Esophagus muscularis mucosa (tissue), 3 donors: ENCODE measurements around the gene ASAP2.

Experiments
- POLR2A ChIP-seq: fragments of 450-650 bp; IDR thresholded peaks from one replicate; pipeline ENCODE4 v1.6.1; 2017; ENCODE audit warnings: antibody characterized with exemption, moderate library complexity, mild to moderate bottlenecking, low read depth
- POLR2AphosphoS5 ChIP-seq, 2 donors: sonication (generic); formaldehyde crosslinking; IDR thresholded peaks; one replicate each; pipeline ENCODE4 v1.6.1; 2017; ENCODE audit warnings: antibody characterized with exemption in 2 of 2
- TF ChIP-seq, protein P1 (sequence below), 3 experiments: fragments of 200-600 bp in 2 of 3; fragments of 450-650 bp in 1 of 3; sonication (generic) in 2 of 3; IDR thresholded peaks; one replicate each; pipeline ENCODE4 v1.5.1; 2017 to 2019; ENCODE audit warnings: antibody characterized with exemption in 3 of 3, mild to moderate bottlenecking in 2 of 3, moderate library complexity in 1 of 3

DNA sequence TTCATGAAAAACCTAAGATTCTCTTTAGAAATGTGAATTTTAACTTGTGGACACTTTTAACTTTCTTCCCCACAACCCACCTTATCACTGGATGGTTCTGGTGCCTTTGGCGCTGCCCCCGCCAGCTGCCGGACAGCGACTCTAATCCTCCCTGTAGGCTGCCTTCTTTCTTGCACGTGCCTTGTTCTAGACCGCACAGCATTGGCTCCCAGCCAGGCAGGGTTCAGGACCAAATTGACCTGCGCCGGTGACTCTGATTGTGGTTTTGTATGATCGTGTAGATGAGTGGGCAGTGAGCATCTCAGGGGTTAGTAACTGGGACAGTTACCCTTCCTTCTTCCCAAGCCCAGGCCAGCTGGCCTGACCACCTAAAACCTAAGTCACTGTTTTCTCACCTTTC, 106.8 kb downstream of the ASAP2 start:
- TF ChIP-seq, protein P1, sequence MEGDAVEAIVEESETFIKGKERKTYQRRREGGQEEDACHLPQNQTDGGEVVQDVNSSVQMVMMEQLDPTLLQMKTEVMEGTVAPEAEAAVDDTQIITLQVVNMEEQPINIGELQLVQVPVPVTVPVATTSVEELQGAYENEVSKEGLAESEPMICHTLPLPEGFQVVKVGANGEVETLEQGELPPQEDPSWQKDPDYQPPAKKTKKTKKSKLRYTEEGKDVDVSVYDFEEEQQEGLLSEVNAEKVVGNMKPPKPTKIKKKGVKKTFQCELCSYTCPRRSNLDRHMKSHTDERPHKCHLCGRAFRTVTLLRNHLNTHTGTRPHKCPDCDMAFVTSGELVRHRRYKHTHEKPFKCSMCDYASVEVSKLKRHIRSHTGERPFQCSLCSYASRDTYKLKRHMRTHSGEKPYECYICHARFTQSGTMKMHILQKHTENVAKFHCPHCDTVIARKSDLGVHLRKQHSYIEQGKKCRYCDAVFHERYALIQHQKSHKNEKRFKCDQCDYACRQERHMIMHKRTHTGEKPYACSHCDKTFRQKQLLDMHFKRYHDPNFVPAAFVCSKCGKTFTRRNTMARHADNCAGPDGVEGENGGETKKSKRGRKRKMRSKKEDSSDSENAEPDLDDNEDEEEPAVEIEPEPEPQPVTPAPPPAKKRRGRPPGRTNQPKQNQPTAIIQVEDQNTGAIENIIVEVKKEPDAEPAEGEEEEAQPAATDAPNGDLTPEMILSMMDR (IDR thresholded peaks at IDR 0.05) = no peak
- TF ChIP-seq POLR2A = no peak
- no peak for TF ChIP-seq POLR2AphosphoS5 (IDR thresholded peaks at IDR 0.05)
